ENCODE measurements around the gene CLEC16A.

Gene CLEC16A

DNA sequence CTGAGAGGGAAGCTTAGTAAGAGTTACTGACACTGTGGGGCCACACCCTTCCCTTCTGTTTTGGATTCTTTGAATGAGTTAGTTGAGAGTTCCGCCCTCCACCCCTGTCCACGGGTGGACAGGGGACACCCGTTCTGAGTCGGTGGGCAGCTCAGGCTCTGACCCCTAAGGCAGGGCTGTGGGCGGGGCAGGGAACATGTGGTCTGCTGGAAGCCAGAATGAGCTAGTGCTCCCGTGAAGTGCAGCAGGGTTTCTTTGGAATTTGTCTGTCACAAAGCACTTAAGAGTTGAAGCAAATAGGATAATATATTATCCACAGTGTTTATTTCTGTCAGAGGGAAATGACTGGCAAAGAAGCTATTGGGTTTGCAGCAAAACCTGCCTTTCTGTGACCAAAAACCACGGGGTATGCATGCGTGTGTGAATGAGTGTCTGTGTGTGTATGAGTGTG lies 90.1 kb downstream of the CLEC16A start:
- Histone ChIP-seq H3K36me3 (peaks cover 97% of the 10 kb centered on the region), H3K9me3 (no peaks in the 10 kb centered on the region), H3K4me3 (ENCODE audit: low read depth in 1 of 2, low read length in 1 of 2) (no peak overlapping the region), H3K27ac (no peak overlapping the region), H3K27me3 (no peaks in the 10 kb centered on the region), H3K4me1 (ENCODE audit: control insufficient read depth in 1 of 2, insufficient read depth in 1 of 2, low read depth in 1 of 2, low read length in 1 of 2) (no peaks in the 10 kb centered on the region)
- TF ChIP-seq, protein P1, sequence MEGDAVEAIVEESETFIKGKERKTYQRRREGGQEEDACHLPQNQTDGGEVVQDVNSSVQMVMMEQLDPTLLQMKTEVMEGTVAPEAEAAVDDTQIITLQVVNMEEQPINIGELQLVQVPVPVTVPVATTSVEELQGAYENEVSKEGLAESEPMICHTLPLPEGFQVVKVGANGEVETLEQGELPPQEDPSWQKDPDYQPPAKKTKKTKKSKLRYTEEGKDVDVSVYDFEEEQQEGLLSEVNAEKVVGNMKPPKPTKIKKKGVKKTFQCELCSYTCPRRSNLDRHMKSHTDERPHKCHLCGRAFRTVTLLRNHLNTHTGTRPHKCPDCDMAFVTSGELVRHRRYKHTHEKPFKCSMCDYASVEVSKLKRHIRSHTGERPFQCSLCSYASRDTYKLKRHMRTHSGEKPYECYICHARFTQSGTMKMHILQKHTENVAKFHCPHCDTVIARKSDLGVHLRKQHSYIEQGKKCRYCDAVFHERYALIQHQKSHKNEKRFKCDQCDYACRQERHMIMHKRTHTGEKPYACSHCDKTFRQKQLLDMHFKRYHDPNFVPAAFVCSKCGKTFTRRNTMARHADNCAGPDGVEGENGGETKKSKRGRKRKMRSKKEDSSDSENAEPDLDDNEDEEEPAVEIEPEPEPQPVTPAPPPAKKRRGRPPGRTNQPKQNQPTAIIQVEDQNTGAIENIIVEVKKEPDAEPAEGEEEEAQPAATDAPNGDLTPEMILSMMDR (IDR thresholded peaks at IDR 0.05): no peak

DNA sequence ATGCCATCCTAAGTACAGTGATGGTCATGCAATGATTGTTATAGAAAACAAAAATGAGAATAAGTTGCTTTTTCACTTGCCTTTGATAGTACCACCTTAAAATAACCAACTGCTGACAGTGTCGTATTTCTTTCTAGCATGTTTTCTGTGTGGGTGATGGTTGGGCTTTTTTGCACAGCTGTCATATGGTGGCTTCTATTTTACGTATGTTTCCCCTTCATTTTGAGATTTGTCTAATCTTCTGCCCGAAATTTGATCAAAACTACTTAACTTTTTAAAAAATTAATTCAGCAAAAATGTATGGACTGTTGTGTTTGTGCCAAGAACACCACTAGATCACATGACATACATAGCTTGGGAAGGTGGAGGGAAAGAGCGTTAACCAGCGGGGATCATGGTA lies 90.7 kb downstream of the CLEC16A start:
- TF ChIP-seq, protein P1 (IDR thresholded peaks at IDR 0.05): no peak
- Histone ChIP-seq H3K4me1 (ENCODE audit: control insufficient read depth in 1 of 2, insufficient read depth in 1 of 2, low read depth in 1 of 2, low read length in 1 of 2) (no peaks in the 10 kb centered on the region), H3K27ac (no peak overlapping the region), H3K36me3 (peaks cover 97% of the 10 kb centered on the region), H3K9me3 (no peaks in the 10 kb centered on the region), H3K4me3 (ENCODE audit: low read depth in 1 of 2, low read length in 1 of 2) (no peak overlapping the region), H3K27me3 (no peaks in the 10 kb centered on the region)

DNA sequence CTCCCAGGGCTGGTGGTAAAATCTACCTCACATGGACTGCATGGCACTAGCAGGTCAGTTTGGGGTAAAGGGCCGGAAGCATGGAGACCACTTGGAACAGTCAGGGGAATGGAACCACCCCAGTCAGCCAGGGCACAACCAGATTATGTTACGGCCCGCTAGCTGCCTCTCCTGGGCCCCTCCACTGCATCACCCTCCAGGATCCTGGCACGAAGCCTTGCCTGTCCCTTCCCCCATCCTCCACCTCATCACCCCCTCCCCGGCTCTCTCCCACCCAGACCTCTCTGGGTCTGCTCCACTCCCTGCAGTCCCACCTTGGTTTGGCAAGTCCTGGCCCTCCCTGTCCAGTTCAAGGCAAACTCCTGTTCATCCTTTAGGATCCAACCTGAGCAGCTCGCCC lies 91.7 kb downstream of the CLEC16A start:
- TF ChIP-seq, protein P1 (IDR thresholded peaks at IDR 0.05): no peak
- Histone ChIP-seq H3K27me3 (no peaks in the 10 kb centered on the region), H3K4me1 (ENCODE audit: control insufficient read depth in 1 of 2, insufficient read depth in 1 of 2, low read depth in 1 of 2, low read length in 1 of 2) (no peaks in the 10 kb centered on the region), H3K9me3 (no peaks in the 10 kb centered on the region), H3K36me3 (peaks cover 97% of the 10 kb centered on the region), H3K27ac (no peak overlapping the region), H3K4me3 (ENCODE audit: low read depth in 1 of 2, low read length in 1 of 2) (no peak overlapping the region)

DNA sequence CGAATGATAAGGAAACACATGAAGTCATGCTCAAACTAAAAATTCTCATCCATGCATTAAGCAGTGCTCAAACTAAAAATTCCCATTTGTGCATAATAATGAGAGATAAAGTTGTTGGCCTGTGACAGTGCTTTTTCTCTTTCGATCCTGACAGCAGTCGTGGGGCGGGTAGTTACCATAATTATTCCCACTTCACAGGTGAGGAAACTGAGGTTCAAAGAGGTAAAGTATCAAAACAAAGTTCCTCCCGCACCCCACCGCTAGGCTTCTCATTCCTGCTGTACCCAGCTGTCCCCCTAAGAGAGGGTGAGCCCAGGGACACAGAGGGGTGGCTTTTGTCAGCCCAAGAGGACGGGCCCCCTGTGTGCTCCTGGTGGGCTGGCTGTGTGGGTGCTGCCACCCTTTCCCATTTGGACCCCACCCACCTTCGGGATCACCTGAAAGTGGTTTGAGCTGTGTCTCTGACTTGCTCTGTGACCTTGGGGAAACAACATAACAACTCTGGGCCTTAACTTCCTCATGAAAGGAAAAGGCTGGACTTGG lies 92.6 kb downstream of the CLEC16A start:
- Histone ChIP-seq H3K4me1 (ENCODE audit: control insufficient read depth in 1 of 2, insufficient read depth in 1 of 2, low read depth in 1 of 2, low read length in 1 of 2) (no peaks in the 10 kb centered on the region), H3K27me3 (no peaks in the 10 kb centered on the region), H3K4me3 (ENCODE audit: low read depth in 1 of 2, low read length in 1 of 2) (no peak overlapping the region), H3K36me3 (peaks cover 97% of the 10 kb centered on the region), H3K27ac (no peak overlapping the region), H3K9me3 (no peaks in the 10 kb centered on the region)
- TF ChIP-seq, protein P1 (IDR thresholded peaks at IDR 0.05): no peak

DNA sequence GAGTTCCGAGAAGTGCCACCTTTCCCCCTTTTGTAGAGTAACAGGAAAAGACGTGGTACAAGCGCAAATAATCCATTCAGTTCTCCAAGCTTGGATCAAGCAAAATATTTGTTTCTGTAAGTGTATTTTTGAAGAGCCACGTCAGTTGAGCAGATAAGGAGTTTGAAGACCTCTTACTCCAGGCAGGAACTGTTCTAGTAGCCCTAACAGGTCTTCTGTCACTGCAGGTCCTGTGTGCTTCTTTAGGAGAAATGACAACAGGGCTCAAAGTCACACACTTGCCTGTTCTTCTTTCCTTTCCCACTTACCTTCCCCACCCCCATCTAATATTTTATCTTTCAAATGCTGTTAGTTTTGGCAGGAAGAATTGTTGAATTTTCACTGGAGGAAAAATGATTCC lies 93.9 kb downstream of the CLEC16A start:
- H3K27ac ChIP-seq: no peak overlapping the region
- TF ChIP-seq, protein P1 (IDR thresholded peaks at IDR 0.05): no peak
- no peaks in the 10 kb centered on the region for H3K9me3 ChIP-seq
- H3K27me3 ChIP-seq: no peaks in the 10 kb centered on the region
- peaks cover 98% of the 10 kb centered on the region for H3K36me3 ChIP-seq
- H3K4me1 ChIP-seq (ENCODE audit: control insufficient read depth in 1 of 2, insufficient read depth in 1 of 2, low read depth in 1 of 2, low read length in 1 of 2): no peaks in the 10 kb centered on the region
- H3K4me3 ChIP-seq (ENCODE audit: low read depth in 1 of 2, low read length in 1 of 2): no peak overlapping the region

DNA sequence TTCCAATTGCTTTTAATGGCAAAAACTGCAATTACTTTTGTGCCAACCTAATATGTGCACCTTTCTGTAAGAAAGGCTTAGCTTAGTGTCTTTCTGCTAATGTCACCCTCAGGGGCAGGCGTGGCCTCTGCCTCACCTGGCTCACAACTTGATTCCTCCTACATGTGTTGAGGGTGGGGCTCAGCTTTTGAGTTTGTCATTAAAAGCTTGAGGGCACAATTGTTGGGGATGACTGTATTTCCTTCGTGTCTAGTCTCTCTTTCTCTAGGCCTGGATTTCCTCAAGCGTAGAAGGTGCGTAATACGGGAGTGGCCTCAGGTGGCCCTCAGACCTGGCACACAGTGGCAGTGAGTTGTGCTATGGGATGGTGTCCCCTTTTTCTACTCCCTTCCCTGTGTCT lies 94.4 kb downstream of the CLEC16A start:
- Histone ChIP-seq H3K4me3 (ENCODE audit: low read depth in 1 of 2, low read length in 1 of 2) (no peak overlapping the region), H3K4me1 (ENCODE audit: control insufficient read depth in 1 of 2, insufficient read depth in 1 of 2, low read depth in 1 of 2, low read length in 1 of 2) (no peaks in the 10 kb centered on the region), H3K27me3 (no peaks in the 10 kb centered on the region), H3K36me3 (peaks cover 98% of the 10 kb centered on the region), H3K9me3 (no peaks in the 10 kb centered on the region), H3K27ac (no peak overlapping the region)
- TF ChIP-seq, protein P1 (IDR thresholded peaks at IDR 0.05): no peak

Data from neutrophil (primary cell).